ENCODE measurements around the gene PDGFRA.
"Not testable (repeated sequence)": the region's sequence is repeated elsewhere in the genome, so short reads cannot be mapped to it uniquely, and the experiment has no call there.

PDGFRA gene

GRCh38 chr4:54330896-54331295 lies 101.8 kb downstream of the PDGFRA start:
- no peak for DNase-seq

DNA sequence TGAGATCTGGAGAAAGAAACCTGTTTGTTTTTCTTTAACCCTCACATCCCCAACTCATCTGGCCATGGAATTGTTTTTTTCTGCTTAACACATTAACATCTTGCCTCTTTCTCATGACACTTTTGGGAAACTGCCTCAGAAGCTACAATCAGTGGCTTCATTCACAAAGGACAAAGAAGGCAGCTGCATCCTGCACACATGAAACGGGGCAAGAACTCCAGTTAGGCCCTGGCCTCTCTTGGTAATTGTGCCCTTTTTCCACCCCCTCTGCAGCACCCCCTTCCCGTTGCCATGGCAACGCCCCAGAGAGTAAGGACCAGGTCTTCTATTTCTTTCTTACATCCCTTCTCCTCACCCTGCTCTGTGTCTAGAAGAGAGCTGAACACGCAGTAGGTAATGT lies 103.4 kb downstream of the PDGFRA start:
- DNase-seq, result no peak

- no peak for DNase-seq
These were observed 104.6 kb downstream of the PDGFRA start for GRCh38 chr4:54333657-54334056.

- DNase-seq, result not testable (repeated sequence)
These were observed 105.7 kb downstream of the PDGFRA start for GRCh38 chr4:54334769-54335168.

GRCh38 chr4:54337009-54337408 lies 107.9 kb downstream of the PDGFRA start:
- DNase-seq, result no peak

GRCh38 chr4:54342067-54342466 lies 113.0 kb downstream of the PDGFRA start:
- DNase-seq, result not testable (repeated sequence)

Measured in NCI-H446 treated with DMSO at 0.1 percent for 48 hours (cell line).